Nephron progenitor cell (in vitro differentiated cells): ENCODE data around the gene CLDN7.

Source experiments
- DNase-seq: peaks from one replicate; pipeline ENCODE4 v3.0.0; 2021
- H3K27ac Mint-ChIP-seq: 2 replicates; pipeline ENCODE4 v1.8.0; 2021; ENCODE audit warnings: mild to moderate bottlenecking, moderate library complexity, mixed read lengths
- H3K27me3 Mint-ChIP-seq: 2 replicates; pipeline ENCODE4 v1.8.0; 2021; ENCODE audit warnings: mild to moderate bottlenecking, low read depth, mixed read lengths; ENCODE audit not compliant: poor library complexity
- H3K36me3 Mint-ChIP-seq: 2 replicates; pipeline ENCODE4 v1.8.0; 2021; ENCODE audit warnings: low read depth, mixed read lengths
- H3K4me1 Mint-ChIP-seq: 2 replicates; pipeline ENCODE4 v1.8.0; 2021; ENCODE audit warnings: mixed read lengths
- H3K4me3 Mint-ChIP-seq: 2 replicates; pipeline ENCODE4 v1.8.0; 2021; ENCODE audit warnings: mild to moderate bottlenecking, moderate library complexity, mixed read lengths
- H3K9me3 Mint-ChIP-seq: 2 replicates; pipeline ENCODE4 v1.8.0; 2021; ENCODE audit warnings: mild to moderate bottlenecking, moderate library complexity, mixed read lengths
- CTCF ChIP-seq: fragments of 200-600 bp; sonication (generic); IDR thresholded peaks from 2 replicates; pipeline ENCODE4 v1.5.0; 2021; ENCODE audit warnings: antibody characterized with exemption

CLDN7 gene

GRCh38 chr17:7218166-7218565 is 44.1 kb downstream of the CLDN7 start:
- peak overlapping the region; percentile 95 for H3K4me3 Mint-ChIP-seq
- DNase-seq, result no peak
- no peaks in the 10 kb centered on the region for H3K27me3 Mint-ChIP-seq
- H3K9me3 Mint-ChIP-seq, result no peaks in the 10 kb centered on the region
- peaks cover 6% of the 10 kb centered on the region for H3K36me3 Mint-ChIP-seq
- H3K4me1 Mint-ChIP-seq, result peaks cover 81% of the 10 kb centered on the region
- H3K27ac Mint-ChIP-seq, result peak overlapping the region; percentile 92
- no peak for TF ChIP-seq CTCF

- no peaks in the 10 kb centered on the region for H3K9me3 Mint-ChIP-seq
- peak; percentile 59 for DNase-seq
- H3K4me1 Mint-ChIP-seq, result peaks cover 85% of the 10 kb centered on the region
- no peak for TF ChIP-seq CTCF
- H3K27me3 Mint-ChIP-seq, result no peaks in the 10 kb centered on the region
- H3K4me3 Mint-ChIP-seq, result peak overlapping the region; percentile 95
- H3K27ac Mint-ChIP-seq, result peak overlapping the region; percentile 92
- peaks cover 6% of the 10 kb centered on the region for H3K36me3 Mint-ChIP-seq
Observed at GRCh38 chr17:7217113-7217987, 44.9 kb downstream of the CLDN7 start.

GRCh38 chr17:7216242-7217112 is 45.8 kb downstream of the CLDN7 start:
- H3K4me1 Mint-ChIP-seq, result peaks cover 86% of the 10 kb centered on the region

GRCh38 chr17:7215652-7216180 is 46.6 kb downstream of the CLDN7 start:
- Mint-ChIP-seq H3K9me3 (no peaks in the 10 kb centered on the region), H3K27me3 (no peaks in the 10 kb centered on the region), H3K4me3 (peak overlapping the region; percentile 83), H3K27ac (peak overlapping the region; percentile 99), H3K36me3 (peaks cover 6% of the 10 kb centered on the region), H3K4me1 (peaks cover 86% of the 10 kb centered on the region)
- TF ChIP-seq CTCF, result no peak
- no peak for DNase-seq

More at GRCh38 chr17:7216242-7217112, 45.8 kb downstream of the CLDN7 start:
- peak overlapping the region; percentile 92 for H3K27ac Mint-ChIP-seq
- H3K9me3 Mint-ChIP-seq, result no peaks in the 10 kb centered on the region
- peaks cover 6% of the 10 kb centered on the region for H3K36me3 Mint-ChIP-seq
- TF ChIP-seq CTCF, result no peak
- H3K27me3 Mint-ChIP-seq, result no peaks in the 10 kb centered on the region
- H3K4me3 Mint-ChIP-seq, result peak overlapping the region; percentile 83
- DNase-seq, result no peak

- Mint-ChIP-seq H3K9me3 (no peaks in the 10 kb centered on the region), H3K27ac (peak overlapping the region; percentile 99), H3K36me3 (peaks cover 6% of the 10 kb centered on the region), H3K27me3 (no peaks in the 10 kb centered on the region), H3K4me3 (peak overlapping the region; percentile 83), H3K4me1 (peaks cover 86% of the 10 kb centered on the region)
- TF ChIP-seq CTCF, result no peak
- no peak for DNase-seq
Observed at GRCh38 chr17:7215136-7215638, 47.1 kb downstream of the CLDN7 start.
